ENCODE results near the gene DNMT1. TPM values are rescaled to one million over a fixed set of nuclear protein-coding genes. Genes with fewer than 3 reads are reported as not detected.

DNMT1 gene
- polyA plus RNA-seq, 1 of the 3 experiments (the other 2 are of a cell fraction) = 58.3 TPM

GRCh38 chr19:10149427-10149826 lies 45.3 kb downstream of the DNMT1 start:
- TF ChIP-seq SIN3A (IDR thresholded peaks at IDR 0.05; ENCODE audit: borderline replicate concordance, low read depth, low read length) = no peak
- TF ChIP-seq RFX5 (IDR thresholded peaks at IDR 0.05; ENCODE audit: low read length) = no peak
- TF ChIP-seq ELF1 (IDR thresholded peaks at IDR 0.05) = no peak
- no peak for TF ChIP-seq NFIC (IDR thresholded peaks at IDR 0.05; ENCODE audit: borderline replicate concordance)
- TF ChIP-seq CHD2 (IDR thresholded peaks at IDR 0.05; ENCODE audit: low read length, partially characterized antibody) = no peak
- TF ChIP-seq FOXM1 (IDR thresholded peaks at IDR 0.05; ENCODE audit: low read depth) = no peak
- TF ChIP-seq GATA2 (CRISPR knock-in tag; IDR thresholded peaks at IDR 0.05) = no peak
- TF ChIP-seq MEF2A (IDR thresholded peaks at IDR 0.05; ENCODE audit: borderline replicate concordance, low read depth) = no peak
- no peak for DNase-seq
- 94% methylated on average over 12 of the region's 12 CpGs for WGBS (ENCODE audit: low lambda C conversion rate)
- ChIA-PET POLR2A (no interaction called here), CTCF (interaction anchor here (1.0 to 2.4 kb wide), 2 partner anchors 12 to 101 kb away, joined by 3 to 7 read pairs; no protein-coding TSS in a partner anchor)
- H3K9me2 ChIP-seq = no peaks in the 10 kb centered on the region
- H3K9ac ChIP-seq = no peak overlapping the region
- H3K4me2 ChIP-seq = no peak overlapping the region
- no peaks in the 10 kb centered on the region; the same call in 1 of the 2 replicates for H3K79me2 ChIP-seq (ENCODE audit: insufficient read depth)
- H4K20me1 ChIP-seq (ENCODE audit: insufficient read depth) = no peaks in the 10 kb centered on the region
- H2AFZ ChIP-seq (ENCODE audit: low read depth) = no peak overlapping the region
- no peaks in the 10 kb centered on the region for H3F3A ChIP-seq (replicated peaks; ENCODE audit: insufficient read depth)
- H3K27me3 ChIP-seq (ENCODE audit: insufficient read depth) = no peaks in the 10 kb centered on the region
- no peak overlapping the region for H3K4me3 ChIP-seq (ENCODE audit: low read depth in 2 of 2, low read length in 1 of 2)
- H3K27ac ChIP-seq (ENCODE audit: low read depth in 2 of 2, low read length in 1 of 2) = no peak overlapping the region
- H3K9me3 ChIP-seq = no peaks in the 10 kb centered on the region
- H3K4me1 ChIP-seq (ENCODE audit: control insufficient read depth in 1 of 2, insufficient read depth in 2 of 2, low read depth in 1 of 2, low read length in 1 of 2) = peaks cover 0 to 8% of the 10 kb centered on the region in 2 experiments; a peak in 1 of 4 replicates
- H3K36me3 ChIP-seq (replicated peaks in 1 of 2; ENCODE audit: control insufficient read depth in 1 of 2, insufficient read depth in 2 of 2, low read length in 1 of 2) = peaks cover 65 to 67% of the 10 kb centered on the region in 2 experiments

- no peaks in the 10 kb centered on the region for H3K9me3 ChIP-seq
- no peak for DNase-seq
- WGBS (ENCODE audit: low lambda C conversion rate) = 97% methylated on average over 10 of the region's 14 CpGs
- ChIA-PET POLR2A (no interaction called here), CTCF (interaction anchor here (1.2 kb wide), 1 partner anchor 21 kb away, joined by 3 read pairs; no protein-coding TSS in a partner anchor)
- peaks cover 0 to 8% of the 10 kb centered on the region in 2 experiments; a peak in 1 of 4 replicates for H3K4me1 ChIP-seq (ENCODE audit: control insufficient read depth in 1 of 2, insufficient read depth in 2 of 2, low read depth in 1 of 2, low read length in 1 of 2)
- H3K27me3 ChIP-seq (ENCODE audit: insufficient read depth) = no peaks in the 10 kb centered on the region
- H4K20me1 ChIP-seq (ENCODE audit: insufficient read depth) = no peaks in the 10 kb centered on the region
- no peak overlapping the region for H3K9ac ChIP-seq
- no peaks in the 10 kb centered on the region; the same call in 1 of the 2 replicates for H3K79me2 ChIP-seq (ENCODE audit: insufficient read depth)
- H3K4me2 ChIP-seq = no peak overlapping the region
- no peak overlapping the region for H3K4me3 ChIP-seq (ENCODE audit: low read depth in 2 of 2, low read length in 1 of 2)
- peaks cover 55 to 73% of the 10 kb centered on the region in 2 experiments for H3K36me3 ChIP-seq (replicated peaks in 1 of 2; ENCODE audit: control insufficient read depth in 1 of 2, insufficient read depth in 2 of 2, low read length in 1 of 2)
- TF ChIP-seq MEF2A (IDR thresholded peaks at IDR 0.05; ENCODE audit: borderline replicate concordance, low read depth) (no peak), TEAD4 (IDR thresholded peaks at IDR 0.05; ENCODE audit: borderline replicate concordance, insufficient read depth) (no peak), SMC3 (IDR thresholded peaks at IDR 0.05; ENCODE audit: low read depth, low read length) (no peak), JUND (IDR thresholded peaks at IDR 0.05) (no peak), REST (IDR thresholded peaks at IDR 0.05; ENCODE audit: low read depth, low read length) (no peak), ZBTB33 (IDR thresholded peaks at IDR 0.05; ENCODE audit: borderline replicate concordance, low read depth) (no peak), RXRA (IDR thresholded peaks at IDR 0.05; ENCODE audit: borderline replicate concordance, low read depth) (no peak), GATA2 (CRISPR knock-in tag; IDR thresholded peaks at IDR 0.05) (no peak), RCOR1 (IDR thresholded peaks at IDR 0.05; ENCODE audit: low read length) (no peak), SIN3A (IDR thresholded peaks at IDR 0.05; ENCODE audit: borderline replicate concordance, low read depth, low read length) (no peak), USF1 (IDR thresholded peaks at IDR 0.05; ENCODE audit: borderline replicate concordance, low read depth) (no peak), ELF1 (IDR thresholded peaks at IDR 0.05) (no peak), TCF12 (IDR thresholded peaks at IDR 0.05) (no peak), GABPA (IDR thresholded peaks at IDR 0.05; ENCODE audit: low read depth) (no peak), EZH2phosphoT487 (IDR thresholded peaks at IDR 0.05; ENCODE audit: borderline replicate concordance, low read depth) (no peak), TAF1 (IDR thresholded peaks at IDR 0.05; ENCODE audit: borderline replicate concordance, low read depth, low read length) (no peak), FOXM1 (IDR thresholded peaks at IDR 0.05; ENCODE audit: low read depth) (no peak)
- no peaks in the 10 kb centered on the region for H3F3A ChIP-seq (replicated peaks; ENCODE audit: insufficient read depth)
- no peak overlapping the region for H3K27ac ChIP-seq (ENCODE audit: low read depth in 2 of 2, low read length in 1 of 2)
- H3K9me2 ChIP-seq = no peaks in the 10 kb centered on the region
- no peak overlapping the region for H2AFZ ChIP-seq (ENCODE audit: low read depth)
Measured at GRCh38 chr19:10146142-10146541, 48.6 kb downstream of the DNMT1 start.

Data from SK-N-SH (cell line).